Measurements from ENCODE around the gene FAM168B.

The FAM168B gene

GRCh38 chr2:131004446-131005209 lies 88.6 kb downstream of the FAM168B start:
- DNase-seq (ENCODE audit: extremely low spot score) = no peak
- no peak for TF ChIP-seq CTCF (IDR thresholded peaks at IDR 0.05; ENCODE audit: control extremely low read depth, extremely low read depth, low read depth, missing control alignments)
- ChIA-PET POLR2A (no interaction called here), CTCF (no interaction called here)

GRCh38 chr2:130998561-130998960 lies 94.7 kb downstream of the FAM168B start:
- DNase-seq (ENCODE audit: extremely low spot score) = no peak
- ChIA-PET CTCF (no interaction called here), POLR2A (no interaction called here)
- TF ChIP-seq CTCF (IDR thresholded peaks at IDR 0.05; ENCODE audit: control extremely low read depth, extremely low read depth, low read depth, missing control alignments) = no peak

Measured in GM10248 (cell line).